WTC11 (cell line): Measurements from ENCODE around the gene MAP6. TPM values are rescaled to one million over a fixed set of nuclear protein-coding genes. Genes with fewer than 3 reads are reported as not detected.

Experiments
- ATAC-seq: fragments of 200-7000 bp; cut with Tn5 transposase; 2 replicates; pipeline ENCODE4 v1.10.0; 2021; ENCODE audit warnings: mild to moderate bottlenecking, moderate library complexity
- CTCF ChIA-PET: fragments of 300-600 bp; sonication (Branson Sonifier 250); formaldehyde crosslinking; loops from one replicate; lab custom pipeline; 2021; ENCODE audit warnings: antibody characterized with exemption; lab: Charles Lee
- POLR2A ChIA-PET: fragments of 350-600 bp; sonication (Branson Sonifier 250); formaldehyde crosslinking; loops from one replicate; lab custom pipeline; 2021; ENCODE audit warnings: antibody characterized with exemption; lab: Charles Lee
- DNase-seq: peaks from one replicate; pipeline ENCODE4 v3.0.0; 2021; ENCODE audit warnings: low spot score
- H3K27ac Mint-ChIP-seq: 2 replicates; pipeline ENCODE4 v1.8.0; 2021; ENCODE audit warnings: mixed read lengths
- H3K27me3 Mint-ChIP-seq: 2 replicates; pipeline ENCODE4 v1.8.0; 2021; ENCODE audit warnings: low read depth, mild to moderate bottlenecking, moderate library complexity, mixed read lengths
- H3K36me3 Mint-ChIP-seq: 2 replicates; pipeline ENCODE4 v1.8.0; 2021; ENCODE audit warnings: mixed read lengths
- H3K4me1 Mint-ChIP-seq: 2 replicates; pipeline ENCODE4 v1.8.0; 2022; ENCODE audit warnings: mixed read lengths
- H3K4me3 Mint-ChIP-seq: 2 replicates; pipeline ENCODE4 v1.8.0; 2021; ENCODE audit warnings: mild to moderate bottlenecking, moderate library complexity, mixed read lengths
- H3K9me3 Mint-ChIP-seq: 2 replicates; pipeline ENCODE4 v1.8.0; 2021; ENCODE audit warnings: mixed read lengths
- ARID4B ChIP-seq: sonication (generic); formaldehyde crosslinking; IDR thresholded peaks from 2 replicates; pipeline ENCODE4 v1.8.0; 2023; ENCODE audit warnings: missing genetic modification reagents, mild to moderate bottlenecking, borderline replicate concordance
- E2F1 ChIP-seq: sonication (generic); formaldehyde crosslinking; IDR thresholded peaks from 2 replicates; pipeline ENCODE4 v1.8.0; 2022; ENCODE audit warnings: mild to moderate bottlenecking, missing genetic modification reagents
- ETV6 ChIP-seq: sonication (generic); formaldehyde crosslinking; IDR thresholded peaks from 2 replicates; pipeline ENCODE4 v1.8.1; 2022; ENCODE audit warnings: mild to moderate bottlenecking, missing genetic modification reagents
- FOXK1 ChIP-seq: sonication (generic); formaldehyde crosslinking; IDR thresholded peaks from 2 replicates; pipeline ENCODE4 v1.8.0; 2022; ENCODE audit warnings: mild to moderate bottlenecking, moderate library complexity, missing genetic modification reagents
- FOXP4 ChIP-seq: sonication (generic); formaldehyde crosslinking; IDR thresholded peaks from 2 replicates; pipeline ENCODE4 v1.8.0; 2022; ENCODE audit warnings: mild to moderate bottlenecking, missing genetic modification reagents
- HMGXB4 ChIP-seq: sonication (generic); formaldehyde crosslinking; IDR thresholded peaks from 2 replicates; pipeline ENCODE4 v1.8.1; 2023; ENCODE audit warnings: mild to moderate bottlenecking, moderate library complexity, missing genetic modification reagents
- MAX ChIP-seq: sonication (generic); formaldehyde crosslinking; IDR thresholded peaks from 2 replicates; pipeline ENCODE4 v1.8.0; 2022; ENCODE audit warnings: mild to moderate bottlenecking, missing genetic modification reagents
- NFE2L1 ChIP-seq: sonication (generic); formaldehyde crosslinking; IDR thresholded peaks from 2 replicates; pipeline ENCODE4 v1.8.1; 2023; ENCODE audit warnings: missing genetic modification reagents
- RELA ChIP-seq: sonication (generic); formaldehyde crosslinking; IDR thresholded peaks from 2 replicates; pipeline ENCODE4 v1.8.1; 2022; ENCODE audit warnings: missing genetic modification reagents, mild to moderate bottlenecking, borderline replicate concordance
- TCF7 ChIP-seq: sonication (generic); formaldehyde crosslinking; IDR thresholded peaks from 2 replicates; pipeline ENCODE4 v1.8.0; 2022; ENCODE audit warnings: mild to moderate bottlenecking, low read depth, missing genetic modification reagents, moderate library complexity
- TEAD1 ChIP-seq: sonication (generic); formaldehyde crosslinking; IDR thresholded peaks from 2 replicates; pipeline ENCODE4 v1.8.0; 2022; ENCODE audit warnings: mild to moderate bottlenecking, missing genetic modification reagents
- ZMAT4 ChIP-seq: fragments of 250-450 bp; sonication (Bioruptor Pico); IDR thresholded peaks from 2 replicates; pipeline ENCODE4 v1.9.0; 2021; ENCODE audit warnings: mild to moderate bottlenecking
- ZNF232 ChIP-seq: sonication (generic); formaldehyde crosslinking; IDR thresholded peaks from 2 replicates; pipeline ENCODE4 v1.8.0; 2022; ENCODE audit warnings: mild to moderate bottlenecking, missing genetic modification reagents
- ZNF263 ChIP-seq: sonication (generic); formaldehyde crosslinking; IDR thresholded peaks from 2 replicates; pipeline ENCODE4 v1.8.1; 2022; ENCODE audit warnings: low read depth, mild to moderate bottlenecking, moderate library complexity, missing genetic modification reagents
- total RNA-seq: library from RNA; stranded (reverse); gene quantifications from 3 replicates; pipeline ENCODE4 v1.2.3, GENCODE V29; 2021

MAP6 gene
- total RNA-seq, 1 experiment from 2014 or later, result 0.90 TPM

- peaks cover 49% of the 10 kb centered on the region for H3K36me3 Mint-ChIP-seq
- peaks cover 35% of the 10 kb centered on the region for H3K4me1 Mint-ChIP-seq
- ChIA-PET POLR2A (interaction anchor here (1.1 to 3.4 kb wide), 4 partner anchors 9 to 239 kb away, joined by 5 to 30 read pairs (median 22); no protein-coding TSS in a partner anchor), CTCF (interaction anchor here (1.1 to 6.1 kb wide), 10 partner anchors 9 to 115 kb away, joined by 3 to 69 read pairs (median 16); no protein-coding TSS in a partner anchor)
- H3K9me3 Mint-ChIP-seq, result no peaks in the 10 kb centered on the region
- DNase-seq (no peak), ATAC-seq (no peak)
- no peaks in the 10 kb centered on the region for H3K27me3 Mint-ChIP-seq
- TF ChIP-seq TCF7 (CRISPR knock-in tag) (no peak), TEAD1 (CRISPR knock-in tag) (no peak), FOXK1 (CRISPR knock-in tag) (no peak), RELA (CRISPR knock-in tag) (peak; percentile 75; the same call in 1 of the 2 replicates), FOXP4 (peak; percentile 30; the same call in 1 of the 2 replicates)
- H3K27ac Mint-ChIP-seq, result peak overlapping the region; percentile 91
- peak overlapping the region; percentile 31 for H3K4me3 Mint-ChIP-seq
These were observed 102.7 kb downstream of the MAP6 start for GRCh38 chr11:75565916-75566762.

- H3K4me1 Mint-ChIP-seq, result peaks cover 43% of the 10 kb centered on the region
- peak overlapping the region; percentile 91 for H3K27ac Mint-ChIP-seq
- no peak for ATAC-seq
- DNase-seq, result peak; percentile 48
- POLR2A ChIA-PET, result interaction anchor here (3.2 to 3.4 kb wide), 3 partner anchors 9 to 19 kb away, joined by 18 to 30 read pairs (median 26); no protein-coding TSS in a partner anchor
- H3K36me3 Mint-ChIP-seq, result peaks cover 41% of the 10 kb centered on the region
- H3K9me3 Mint-ChIP-seq, result no peaks in the 10 kb centered on the region
- no peaks in the 10 kb centered on the region for H3K27me3 Mint-ChIP-seq
- no peak for TF ChIP-seq ZMAT4 (CRISPR knock-in tag)
- no peak for TF ChIP-seq ZNF232 (CRISPR knock-in tag)
- TF ChIP-seq ZNF263 (CRISPR knock-in tag), result peak; percentile 76; the same call in 1 of the 2 replicates
- TF ChIP-seq FOXP4, result no peak
- no peak for TF ChIP-seq NFE2L1
- no peak for TF ChIP-seq E2F1 (CRISPR knock-in tag)
- TF ChIP-seq, all 79 proteins: peak for 1
- CTCF ChIA-PET, result interaction anchor here (1.1 to 6.1 kb wide), 10 partner anchors 10 to 114 kb away, joined by 3 to 69 read pairs (median 16); no protein-coding TSS in a partner anchor
- H3K4me3 Mint-ChIP-seq, result peak overlapping the region; percentile 96
These were observed 103.5 kb downstream of the MAP6 start for GRCh38 chr11:75565221-75565814.

GRCh38 chr11:75563978-75564552 is 104.8 kb downstream of the MAP6 start:
- no peaks in the 10 kb centered on the region for H3K27me3 Mint-ChIP-seq
- ATAC-seq, result peak; percentile 40
- peaks cover 32% of the 10 kb centered on the region for H3K36me3 Mint-ChIP-seq
- ChIA-PET POLR2A (interaction anchor here (0.7 to 3.4 kb wide), 4 partner anchors 9 to 20 kb away, joined by 3 to 30 read pairs (median 22); no protein-coding TSS in a partner anchor), CTCF (interaction anchor here (0.6 to 6.1 kb wide), 24 partner anchors 10 to 250 kb away, joined by 3 to 69 read pairs (median 4); no protein-coding TSS in a partner anchor)
- H3K4me1 Mint-ChIP-seq, result peaks cover 55% of the 10 kb centered on the region
- TF ChIP-seq ARID4B (CRISPR knock-in tag), result no peak; the same call in 1 of the 2 replicates
- 0 out of 2 replicates have a peak, but pooled peaks have one; percentile 35 for TF ChIP-seq ETV6 (CRISPR knock-in tag)
- TF ChIP-seq MAX (CRISPR knock-in tag), result peak; percentile 66; the same call in 1 of the 2 replicates
- TF ChIP-seq NFE2L1, result no peak
- 0 out of 2 replicates have a peak, but pooled peaks have one; percentile 29 for TF ChIP-seq HMGXB4
- DNase-seq, result peak; percentile 84
- peak overlapping the region; percentile 96 for H3K4me3 Mint-ChIP-seq
- H3K27ac Mint-ChIP-seq, result peak overlapping the region; percentile 99
- H3K9me3 Mint-ChIP-seq, result no peaks in the 10 kb centered on the region
